MM.1S (cell line): ENCODE results near the gene TAF1D.

Experiments
- DNase-seq: peaks from one replicate; pipeline ENCODE4 v3.0.0-alpha.2; 2015
- H2AFZ ChIP-seq: fragments of 300-600 bp; sonication (generic); 2 replicates; pipeline ENCODE4 v1.6.0; 2016; ENCODE audit warnings: antibody characterized with exemption, low read length
- H3F3A ChIP-seq: fragments of 300-600 bp; sonication (generic); 2 replicates; pipeline ENCODE4 v1.6.1; 2016; ENCODE audit warnings: mild to moderate bottlenecking, antibody characterized with exemption, low read length, moderate library complexity, mixed read lengths; ENCODE audit not compliant: insufficient read depth
- H3K27ac ChIP-seq: fragments of 300-600 bp; sonication (generic); 2 replicates; pipeline ENCODE4 v1.5.1; 2016; ENCODE audit warnings: mild to moderate bottlenecking, low read length
- H3K27me3 ChIP-seq: fragments of 300-600 bp; sonication (generic); replicated peaks from 2 replicates; pipeline ENCODE4 v1.6.0; 2016; ENCODE audit warnings: low read length; ENCODE audit not compliant: insufficient read depth
- H3K36me3 ChIP-seq: fragments of 300-600 bp; sonication (generic); replicated peaks from 2 replicates; pipeline ENCODE4 v1.6.1; 2016; ENCODE audit warnings: mild to moderate bottlenecking, low read length, mixed read lengths; ENCODE audit not compliant: insufficient read depth
- H3K4me1 ChIP-seq: fragments of 300-600 bp; sonication (generic); 2 replicates; pipeline ENCODE4 v1.6.1; 2016; ENCODE audit warnings: low read length, mixed read lengths
- H3K4me2 ChIP-seq: fragments of 300-600 bp; sonication (generic); 2 replicates; pipeline ENCODE4 v1.6.0; 2016; ENCODE audit warnings: low read depth, low read length
- H3K4me3 ChIP-seq: fragments of 300-600 bp; sonication (generic); 2 replicates; pipeline ENCODE4 v1.5.1; 2016; ENCODE audit warnings: low read length, mixed read lengths
- H3K79me2 ChIP-seq: fragments of 300-600 bp; sonication (generic); 2 replicates; pipeline ENCODE4 v1.6.1; 2016; ENCODE audit warnings: mixed run types, low read length, mixed read lengths
- H3K9ac ChIP-seq: fragments of 300-600 bp; sonication (generic); 2 replicates; pipeline ENCODE4 v1.6.1; 2016; ENCODE audit warnings: low read length, mixed read lengths
- H3K9me2 ChIP-seq: fragments of 300-600 bp; sonication (generic); replicated peaks from 2 replicates; pipeline ENCODE4 v1.6.1; 2016; ENCODE audit warnings: mild to moderate bottlenecking, low read length, mixed read lengths; ENCODE audit not compliant: insufficient read depth
- H3K9me3 ChIP-seq: fragments of 300-600 bp; sonication (generic); replicated peaks from 2 replicates; pipeline ENCODE4 v1.6.1; 2016; ENCODE audit warnings: mild to moderate bottlenecking, low read length, mixed read lengths; ENCODE audit not compliant: insufficient read depth
- H4K20me1 ChIP-seq: fragments of 300-600 bp; sonication (generic); 2 replicates; pipeline ENCODE4 v1.6.1; 2016; ENCODE audit warnings: mild to moderate bottlenecking, low read length, moderate library complexity, mixed read lengths; ENCODE audit not compliant: insufficient read depth
- CTCF ChIP-seq: fragments of 300-600 bp; sonication (generic); IDR thresholded peaks from 2 replicates; pipeline ENCODE4 v1.5.1; 2016; ENCODE audit warnings: antibody characterized with exemption, low read length, mixed read lengths
- EZH2 ChIP-seq: fragments of 300-600 bp; sonication (generic); optimal IDR thresholded peaks from 2 replicates; pipeline ENCODE3; 2017; ENCODE audit warnings: low read depth, mild to moderate bottlenecking, antibody characterized with exemption, low read length, mixed read lengths
- EZH2phosphoT487 ChIP-seq: fragments of 300-600 bp; sonication (generic); IDR thresholded peaks from 2 replicates; pipeline ENCODE4 v1.6.1; 2018; ENCODE audit warnings: antibody characterized with exemption, low read length

The TAF1D gene

GRCh38 chr11:93733474-93733873 lies 7.8 kb downstream of the TAF1D start:
- Histone ChIP-seq H3K4me2 (no peak overlapping the region), H3K4me3 (no peak overlapping the region), H3K9me3 (no peaks in the 10 kb centered on the region), H3K79me2 (peaks cover 68% of the 10 kb centered on the region), H4K20me1 (peaks cover 70% of the 10 kb centered on the region; the same call in 1 of the 2 replicates), H2AFZ (no peak overlapping the region), H3K27me3 (no peaks in the 10 kb centered on the region), H3K27ac (no peak overlapping the region), H3K36me3 (peaks cover 80% of the 10 kb centered on the region), H3F3A (peaks cover 98% of the 10 kb centered on the region), H3K4me1 (peaks cover 23% of the 10 kb centered on the region), H3K9me2 (no peaks in the 10 kb centered on the region), H3K9ac (no peak overlapping the region)
- TF ChIP-seq CTCF = no peak
- no peak for TF ChIP-seq EZH2
- TF ChIP-seq EZH2phosphoT487 = no peak
- no peak for DNase-seq

DNA sequence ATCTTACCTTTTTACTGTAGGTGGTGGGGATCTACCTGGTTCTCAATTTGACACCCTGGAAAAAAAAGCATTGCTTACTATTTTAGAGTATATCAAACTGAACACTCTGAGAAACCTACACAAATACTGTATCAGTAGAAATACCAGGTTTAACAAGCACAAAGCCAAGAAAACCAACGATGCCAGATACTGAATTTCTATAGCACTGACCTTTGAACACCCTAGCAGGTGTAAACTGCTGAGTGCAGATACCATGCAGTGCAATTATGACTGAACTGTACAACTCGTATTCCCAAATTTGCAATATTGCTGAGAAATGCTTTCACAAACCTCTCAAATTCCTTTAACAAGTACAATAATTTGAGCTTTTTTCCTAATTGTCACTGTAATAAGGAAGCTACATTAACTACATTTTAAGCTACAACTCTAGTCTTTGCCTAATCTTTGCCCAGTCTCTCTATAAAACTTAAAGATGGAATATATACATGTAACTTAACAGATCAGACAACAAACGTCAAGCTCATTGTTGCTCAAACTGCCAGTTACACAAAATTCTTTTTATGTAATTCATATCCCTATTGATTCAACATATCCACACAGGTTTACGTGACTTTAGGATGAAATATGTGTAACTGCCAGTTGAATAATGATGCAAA lies 8.9 kb downstream of the TAF1D start:
- H3K27me3 ChIP-seq = no peaks in the 10 kb centered on the region
- peaks cover 57% of the 10 kb centered on the region for H3K79me2 ChIP-seq
- H3K36me3 ChIP-seq = peaks cover 77% of the 10 kb centered on the region
- H3K4me1 ChIP-seq = peaks cover 17% of the 10 kb centered on the region
- no peak for TF ChIP-seq EZH2
- no peak for TF ChIP-seq EZH2phosphoT487
- no peak for TF ChIP-seq CTCF
- no peaks in the 10 kb centered on the region for H3K9me2 ChIP-seq
- H3K4me2 ChIP-seq = no peak overlapping the region
- no peak overlapping the region for H3K27ac ChIP-seq
- peaks cover 98% of the 10 kb centered on the region for H3F3A ChIP-seq
- no peak overlapping the region for H3K4me3 ChIP-seq
- no peak overlapping the region for H3K9ac ChIP-seq
- H4K20me1 ChIP-seq = peaks cover 60% of the 10 kb centered on the region; the same call in 1 of the 2 replicates
- no peaks in the 10 kb centered on the region for H3K9me3 ChIP-seq
- DNase-seq = no peak
- no peak overlapping the region for H2AFZ ChIP-seq

- no peaks in the 10 kb centered on the region for H3K27me3 ChIP-seq
- H3K4me1 ChIP-seq = peaks cover 3% of the 10 kb centered on the region; the same call in 1 of the 2 replicates
- peaks cover 42% of the 10 kb centered on the region; the same call in 1 of the 2 replicates for H4K20me1 ChIP-seq
- no peak overlapping the region for H3K9ac ChIP-seq
- H3K9me2 ChIP-seq = no peaks in the 10 kb centered on the region
- H3F3A ChIP-seq = peaks cover 93% of the 10 kb centered on the region
- TF ChIP-seq EZH2 (no peak), EZH2phosphoT487 (no peak)
- H3K4me3 ChIP-seq = no peak overlapping the region
- H3K27ac ChIP-seq = no peak overlapping the region
- no peak for DNase-seq
- peaks cover 57% of the 10 kb centered on the region for H3K36me3 ChIP-seq
- no peak overlapping the region for H3K4me2 ChIP-seq
- H3K9me3 ChIP-seq = no peaks in the 10 kb centered on the region
- H2AFZ ChIP-seq = no peak overlapping the region
- H3K79me2 ChIP-seq = peaks cover 37% of the 10 kb centered on the region
Measured at GRCh38 chr11:93730108-93731107, 10.9 kb downstream of the TAF1D start.
